Stimulated activated CD8-positive, alpha-beta memory T cell treated with anti-CD3 and anti-CD28 coated beads, Interleukin-7, amount 100 ng/mL, for 24 hours (primary cell): Measurements from ENCODE around the gene BUD31.
A peak's percentile ranks its signal among the peaks of the same experiment; 100 is the strongest.
"Not testable (repeated sequence)": the region's sequence is repeated elsewhere in the genome, so short reads cannot be mapped to it uniquely, and the experiment has no call there.

Experiments used
- DNase-seq: peaks from one replicate; pipeline ENCODE4 v3.0.0-alpha.2; 2020; ENCODE audit warnings: low read depth

BUD31 gene

DNA sequence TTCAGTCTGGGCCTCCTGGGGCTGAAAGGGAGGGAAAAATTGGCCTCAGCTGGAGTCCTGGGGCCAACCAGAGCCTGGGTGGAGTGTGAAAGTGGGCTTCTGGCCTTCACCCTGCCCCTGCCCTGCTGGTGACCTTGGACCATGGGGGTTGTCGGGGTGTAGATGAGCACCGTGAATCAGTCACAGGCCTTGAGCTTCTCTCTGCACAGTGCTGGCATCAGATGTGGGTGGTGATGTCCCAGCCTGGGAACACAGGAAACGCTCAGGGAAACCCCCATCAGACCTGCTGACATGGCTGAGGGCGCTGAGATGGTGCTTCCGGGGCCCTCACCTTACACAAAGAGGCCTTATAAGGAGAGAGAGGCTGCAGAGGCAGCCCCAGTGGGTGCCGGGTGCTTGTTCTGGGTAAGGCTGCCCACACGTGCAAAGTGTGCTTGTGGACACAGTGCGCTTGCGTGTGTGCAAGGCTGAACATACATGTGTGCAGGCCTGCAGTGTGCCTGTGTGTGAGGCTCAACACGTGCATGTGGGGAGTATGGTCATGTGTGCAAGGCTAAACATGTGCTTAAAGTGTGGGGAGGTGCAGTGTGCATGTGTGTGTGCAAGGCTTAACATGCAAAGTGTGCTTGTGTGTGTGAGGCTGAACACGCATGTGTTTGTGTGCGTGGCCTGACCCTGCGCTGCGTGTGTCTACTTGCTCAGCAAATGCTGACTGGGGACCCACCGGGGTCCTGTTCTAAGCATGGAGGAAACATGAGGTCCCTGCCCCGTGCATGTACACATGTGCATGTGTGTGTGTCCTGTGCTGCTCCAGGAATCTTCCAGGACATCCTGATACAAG, 27.7 kb upstream of the BUD31 start:
- DNase-seq = peak; percentile 79

DNA sequence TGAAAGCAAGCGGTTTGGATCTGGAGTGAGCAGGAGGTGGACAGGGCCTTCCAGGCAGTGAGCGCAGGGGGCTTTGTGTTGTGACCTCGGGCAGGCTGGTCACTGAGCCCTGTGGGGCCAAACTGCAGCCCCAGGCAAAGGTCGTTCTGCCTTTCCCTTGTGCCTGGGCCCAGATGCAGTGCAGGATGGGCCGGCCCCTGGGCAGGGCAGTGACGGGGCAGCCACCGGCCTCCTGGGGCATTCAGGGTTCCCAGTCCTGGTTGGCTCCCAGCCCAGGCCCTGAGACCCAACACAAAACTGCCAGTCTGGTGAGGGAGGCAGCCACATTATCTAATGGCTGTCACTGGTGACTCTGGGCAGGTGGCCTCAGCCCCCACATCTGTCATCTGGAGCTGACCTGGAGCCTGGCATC, 27.1 kb upstream of the BUD31 start:
- DNase-seq = no peak

GRCh38 chr7:99383203-99383602, 25.6 kb upstream of the BUD31 start:
- DNase-seq = no peak

DNA sequence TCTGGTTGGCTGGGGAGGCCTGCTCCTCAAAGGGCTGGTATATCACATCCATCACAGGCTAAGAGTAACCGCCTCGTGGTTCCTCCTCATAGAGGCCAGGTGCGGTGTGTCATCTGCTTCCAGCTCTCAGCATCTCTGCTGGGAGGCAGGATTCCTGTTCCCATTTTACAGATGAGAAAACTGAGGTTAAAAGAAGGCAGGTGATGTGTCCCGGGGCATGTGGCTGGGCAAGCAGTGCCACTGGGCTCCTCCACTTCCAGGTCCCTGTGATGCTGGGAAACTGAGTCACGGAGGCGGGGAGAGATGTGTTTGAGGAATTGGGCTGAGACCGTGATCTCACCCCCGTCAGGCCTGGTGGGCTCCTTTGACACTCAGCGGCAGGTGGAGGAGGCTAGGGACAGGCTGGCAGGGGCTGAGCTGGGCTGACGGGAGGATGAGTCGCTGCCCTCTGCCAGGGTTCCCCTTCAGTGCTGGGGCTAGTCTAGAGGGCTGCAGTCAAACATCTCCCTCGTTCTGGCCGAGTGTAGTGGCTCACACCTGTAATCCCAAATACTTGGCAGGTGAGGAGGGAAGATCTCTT, 24.9 kb upstream of the BUD31 start:
- DNase-seq = no peak

DNA sequence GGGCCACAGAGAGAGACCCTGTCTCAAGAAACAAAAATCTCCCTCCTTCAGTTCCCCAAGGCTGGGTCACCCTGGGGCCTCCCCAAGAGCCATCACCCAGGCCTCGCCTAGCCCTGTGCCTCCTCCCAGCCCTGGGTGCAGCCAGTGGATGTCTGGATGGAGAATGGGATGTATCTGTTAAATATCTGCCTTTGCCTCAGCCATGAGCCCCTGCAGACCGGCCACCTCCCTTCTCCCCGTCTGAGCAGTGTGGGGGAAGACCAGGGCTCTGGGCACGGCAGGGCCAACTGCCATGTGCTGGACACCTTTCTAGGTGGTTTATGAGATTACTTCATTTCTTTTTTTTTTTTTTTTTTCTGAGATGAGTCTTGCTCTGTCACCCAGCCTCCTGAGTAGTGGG, 24.2 kb upstream of the BUD31 start:
- DNase-seq = no peak

GRCh38 chr7:99385564-99385963, 23.2 kb upstream of the BUD31 start:
- no peak for DNase-seq

GRCh38 chr7:99386584-99387238, 22.1 kb upstream of the BUD31 start:
- DNase-seq = no peak

- DNase-seq = not testable (repeated sequence)
Observed at GRCh38 chr7:99387239-99387635, 21.5 kb upstream of the BUD31 start.

DNA sequence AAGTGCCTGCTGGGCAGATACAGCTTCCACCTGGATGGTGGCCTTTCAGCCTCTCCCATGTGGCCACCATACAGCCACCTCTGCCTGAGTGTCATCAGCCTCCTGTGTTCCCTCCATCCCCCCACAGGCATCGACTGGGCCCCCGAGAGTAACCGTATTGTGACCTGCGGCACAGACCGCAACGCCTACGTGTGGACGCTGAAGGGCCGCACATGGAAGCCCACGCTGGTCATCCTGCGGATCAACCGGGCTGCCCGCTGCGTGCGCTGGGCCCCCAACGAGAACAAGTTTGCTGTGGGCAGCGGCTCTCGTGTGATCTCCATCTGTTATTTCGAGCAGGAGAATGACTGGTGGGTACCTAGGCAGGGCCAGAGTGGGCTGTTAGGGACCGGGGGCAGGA, 20.9 kb upstream of the BUD31 start:
- DNase-seq = no peak

GRCh38 chr7:99389772-99390171, 19.0 kb upstream of the BUD31 start:
- no peak for DNase-seq

GRCh38 chr7:99390941-99391602, 17.7 kb upstream of the BUD31 start:
- DNase-seq = no peak

DNA sequence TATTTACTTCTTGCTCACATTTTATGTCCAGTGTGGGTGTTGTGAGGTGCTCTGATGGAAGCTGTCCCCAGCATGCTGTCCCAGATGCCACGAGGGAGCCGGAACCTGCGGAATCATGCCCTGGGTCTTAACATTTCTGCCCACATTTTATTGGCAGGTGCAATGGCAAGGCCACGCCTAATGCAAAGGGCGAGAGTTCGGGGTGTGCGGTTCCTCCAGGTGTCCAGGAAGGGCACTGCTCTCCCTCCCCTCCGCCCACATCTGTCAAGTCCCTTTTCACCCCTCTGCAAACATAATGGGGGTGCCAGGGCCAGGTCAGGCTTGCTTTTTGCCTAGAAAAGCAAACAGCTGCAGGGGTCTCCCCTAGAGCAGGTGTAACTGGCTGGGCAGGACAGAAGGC, 16.7 kb upstream of the BUD31 start:
- no peak for DNase-seq

GRCh38 chr7:99392659-99393354, 16.0 kb upstream of the BUD31 start:
- no peak for DNase-seq

DNA sequence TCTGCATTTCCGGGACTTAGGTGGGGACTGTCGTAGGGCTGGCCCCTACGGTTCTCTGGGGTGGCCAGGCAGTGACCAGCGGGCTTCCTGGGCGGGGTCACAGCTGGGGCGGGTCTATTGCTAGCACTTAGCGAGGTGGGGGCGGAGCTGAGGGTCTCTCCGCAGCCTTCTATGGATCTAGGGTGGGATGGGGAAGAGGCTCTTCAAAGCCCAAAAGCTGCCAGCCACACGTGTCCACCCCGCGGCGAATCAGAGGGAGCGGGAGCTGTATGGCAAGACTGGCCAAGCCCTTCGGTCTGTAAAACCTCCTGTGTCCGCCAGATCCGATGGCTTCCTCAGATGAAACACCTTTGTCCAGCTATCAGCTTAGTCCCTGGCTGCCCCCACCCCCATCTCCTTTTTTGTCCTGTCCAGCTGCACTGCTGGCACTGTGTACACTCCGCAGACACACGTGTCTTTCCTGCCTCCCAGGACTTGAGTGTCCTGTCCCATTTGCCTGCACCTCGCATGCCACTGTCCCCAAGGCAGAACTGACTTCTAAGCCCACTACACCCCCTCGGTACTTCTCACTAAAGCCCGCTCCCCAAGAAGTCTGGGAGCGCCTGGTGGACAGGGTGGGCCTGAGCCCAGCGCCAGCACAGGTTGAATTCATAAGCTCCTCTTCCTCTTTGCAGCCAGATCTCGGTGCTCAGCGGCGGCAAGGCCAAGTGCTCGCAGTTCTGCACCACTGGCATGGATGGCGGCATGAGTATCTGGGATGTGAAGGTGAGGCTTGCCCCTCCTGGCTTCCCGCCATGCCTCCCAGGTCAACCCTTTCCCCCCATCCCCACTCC, 15.2 kb upstream of the BUD31 start:
- DNase-seq = no peak

GRCh38 chr7:99394188-99394502, 14.6 kb upstream of the BUD31 start:
- no peak for DNase-seq

DNA sequence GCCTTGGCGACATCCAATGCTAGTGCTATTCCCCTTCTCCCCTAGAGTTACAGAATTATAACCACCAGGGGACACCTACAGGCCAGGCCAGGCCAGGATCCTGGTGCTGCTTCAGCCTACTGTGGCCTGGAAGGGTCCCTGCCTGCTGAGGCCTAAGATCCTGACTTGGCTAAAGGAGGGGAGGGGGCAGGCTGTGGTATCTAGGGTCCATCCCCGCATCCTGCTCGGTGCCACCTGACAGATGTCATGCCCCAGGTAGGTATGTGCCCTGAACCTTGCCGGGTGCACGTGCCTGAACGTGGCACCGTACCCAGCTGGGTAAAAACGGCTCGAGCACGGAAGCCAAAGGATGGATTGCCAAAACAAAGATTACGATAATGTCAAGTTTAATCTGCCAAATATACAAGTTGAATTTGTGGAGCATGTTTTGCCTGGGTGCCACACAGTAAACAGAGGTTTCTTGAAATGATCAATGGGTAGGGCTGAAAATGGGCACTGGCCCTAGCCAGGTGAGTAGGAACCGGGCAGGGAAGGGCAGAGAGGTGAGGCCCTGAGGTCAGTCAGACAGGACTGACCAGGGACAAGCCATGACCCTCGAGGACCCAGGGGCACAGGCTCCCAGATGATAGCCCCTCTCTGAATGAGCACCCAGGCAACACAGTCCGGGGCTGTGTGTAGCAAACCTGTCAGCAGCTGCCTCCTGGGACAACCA, 13.0 kb upstream of the BUD31 start:
- DNase-seq = no peak

DNA sequence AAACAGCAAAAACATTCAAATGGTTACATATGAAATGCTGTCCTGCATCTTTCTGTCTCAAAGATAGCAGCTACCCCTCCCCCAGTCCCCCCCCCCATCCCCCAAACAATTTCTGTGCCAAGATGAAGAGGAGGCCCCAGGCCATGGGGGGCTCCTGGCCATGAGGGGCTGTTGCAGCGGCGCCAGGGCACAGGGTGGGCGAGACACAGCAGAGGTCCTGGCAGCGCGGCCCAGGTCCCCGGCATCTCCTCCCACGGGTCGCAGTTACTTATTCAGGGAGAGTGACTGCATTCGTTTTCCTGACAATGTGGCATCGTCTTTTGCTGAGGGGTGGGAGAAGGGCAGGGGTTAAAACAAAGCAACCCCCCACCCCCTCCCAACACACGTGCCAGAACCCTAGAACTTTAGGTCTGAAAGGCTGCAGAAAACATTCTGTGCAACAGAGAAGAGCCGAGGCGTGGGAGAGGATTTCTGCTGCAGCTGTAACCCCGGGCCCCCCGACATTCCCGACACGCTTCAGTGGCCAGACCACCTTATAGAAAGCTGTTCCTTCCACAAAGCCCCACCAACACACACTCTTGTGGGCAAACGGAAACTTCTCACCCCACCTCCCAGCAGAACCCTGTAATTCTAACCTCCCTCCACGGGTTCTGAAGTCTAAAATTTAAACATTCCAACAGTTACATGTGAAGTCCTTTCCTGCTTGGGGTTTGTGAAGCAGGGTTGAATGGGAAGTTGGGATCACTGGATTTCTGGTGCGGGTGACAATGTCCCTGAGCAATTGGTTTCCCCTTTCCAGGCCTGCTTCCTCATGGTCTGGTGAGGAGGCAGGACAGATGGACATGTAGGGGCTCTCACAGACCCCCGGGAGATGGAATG, 12.1 kb upstream of the BUD31 start:
- DNase-seq = no peak

DNA sequence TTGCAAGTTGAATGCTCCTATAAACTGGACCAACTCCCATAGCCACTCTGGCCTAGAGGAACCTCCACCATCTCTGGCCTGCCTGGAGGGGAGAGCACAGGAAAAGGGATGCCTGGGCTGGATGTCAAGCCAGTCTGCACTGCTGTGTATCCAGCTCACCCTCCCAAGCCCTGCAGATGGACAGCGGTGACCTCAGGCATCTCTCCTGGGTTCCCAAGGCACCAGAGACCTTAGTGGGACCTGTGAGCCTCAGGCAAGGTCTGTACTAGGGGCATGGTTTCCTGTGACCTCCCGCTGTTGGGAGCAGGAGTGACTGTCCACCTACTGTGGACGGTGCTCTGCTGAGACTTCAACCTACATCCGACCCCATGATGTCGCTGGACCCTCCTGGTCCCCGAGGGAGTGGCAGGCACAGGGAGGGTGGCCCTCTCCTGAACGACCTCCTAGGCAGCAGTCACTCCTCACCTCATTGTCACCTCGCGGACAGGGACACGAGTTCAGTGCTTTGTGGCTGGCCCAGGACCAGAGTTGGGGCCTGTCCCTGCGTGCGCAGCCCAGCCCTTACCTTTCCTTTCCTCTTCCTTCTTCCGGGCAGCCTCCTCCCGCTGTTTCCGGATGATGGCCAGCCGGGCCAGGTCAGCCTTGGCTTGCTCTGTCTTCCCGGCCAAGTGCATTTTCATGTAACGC, 11.3 kb upstream of the BUD31 start:
- no peak for DNase-seq

DNA sequence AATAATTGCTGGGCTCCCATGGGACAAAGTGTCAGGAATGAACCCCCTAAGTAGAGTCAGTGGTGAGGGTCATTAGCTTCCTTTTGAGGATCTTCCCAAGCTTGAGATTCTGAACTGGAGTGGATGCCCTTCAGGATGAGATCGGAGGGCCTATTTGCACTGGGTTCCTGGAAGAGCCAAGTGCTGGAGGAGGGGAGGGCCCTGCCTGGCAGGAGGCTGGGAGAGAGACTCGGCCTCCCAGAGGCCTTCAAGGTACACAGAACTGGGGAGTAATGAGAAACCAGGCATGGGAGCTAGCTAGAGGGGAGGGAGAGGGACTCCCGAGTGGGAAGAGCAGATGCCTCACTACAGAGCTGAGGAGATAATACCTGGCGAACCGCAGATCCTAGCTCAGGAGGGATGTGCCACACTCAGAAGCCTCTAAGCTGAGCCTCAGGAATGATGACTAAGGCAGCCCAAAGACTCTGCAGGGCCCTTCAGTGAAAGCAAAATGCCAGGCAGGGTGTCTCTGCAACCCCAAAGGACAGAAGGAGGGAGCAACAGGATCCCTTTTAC, 9.8 kb upstream of the BUD31 start:
- DNase-seq = no peak
